GM21529 (cell line): ENCODE results near the gene PITX3.
"Not testable (repeated sequence)": the region's sequence is repeated elsewhere in the genome, so short reads cannot be mapped to it uniquely, and the experiment has no call there.

Experiments
- ATAC-seq: cut with Tn5 transposase; IDR thresholded peaks from one replicate; pipeline ENCODE4 v1.9.1; 2021; ENCODE audit not compliant: unreplicated experiment

PITX3 gene

DNA sequence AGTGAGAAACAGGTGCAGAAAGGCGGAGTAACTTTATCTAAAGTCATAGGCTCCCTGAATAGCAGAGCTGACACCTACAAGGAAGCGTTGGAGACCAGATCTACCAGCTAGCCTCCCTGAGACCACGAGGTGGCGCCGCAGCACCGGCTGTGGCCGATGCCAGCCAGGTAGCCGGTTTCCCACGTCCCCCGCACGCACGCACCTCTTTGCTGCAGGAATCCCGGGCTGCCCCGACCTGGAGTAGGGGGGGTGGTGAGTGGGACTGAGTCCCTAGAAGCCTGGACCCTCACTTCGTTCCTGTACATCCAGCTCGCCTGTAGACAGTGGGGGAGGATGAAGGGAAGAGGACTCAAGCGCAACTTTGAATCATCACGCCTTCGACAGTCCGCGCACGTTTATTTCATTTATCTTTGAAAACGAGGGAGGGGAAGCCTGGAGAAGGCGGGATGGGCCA lies 11.5 kb downstream of the PITX3 start:
- no peak for ATAC-seq

DNA sequence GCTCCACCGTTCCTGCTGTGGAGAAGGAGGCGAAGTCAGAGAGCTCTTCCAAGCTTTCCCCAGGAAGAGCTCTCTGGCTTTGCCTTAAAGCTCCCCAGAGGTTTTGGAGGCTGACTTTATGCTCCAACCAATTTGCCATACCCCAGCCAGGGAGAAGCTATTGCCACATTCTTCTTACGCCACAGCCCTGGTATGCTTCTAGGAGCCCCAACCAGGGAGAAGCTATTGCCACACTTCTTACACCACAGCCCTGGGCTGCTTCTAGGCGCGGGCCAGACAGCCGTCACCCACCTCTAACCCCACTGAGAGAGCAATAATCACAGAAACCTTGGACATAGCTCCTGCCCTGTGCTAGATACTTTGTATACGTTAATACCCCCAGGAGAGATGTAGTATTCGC lies 14.3 kb downstream of the PITX3 start:
- ATAC-seq: no peak

DNA sequence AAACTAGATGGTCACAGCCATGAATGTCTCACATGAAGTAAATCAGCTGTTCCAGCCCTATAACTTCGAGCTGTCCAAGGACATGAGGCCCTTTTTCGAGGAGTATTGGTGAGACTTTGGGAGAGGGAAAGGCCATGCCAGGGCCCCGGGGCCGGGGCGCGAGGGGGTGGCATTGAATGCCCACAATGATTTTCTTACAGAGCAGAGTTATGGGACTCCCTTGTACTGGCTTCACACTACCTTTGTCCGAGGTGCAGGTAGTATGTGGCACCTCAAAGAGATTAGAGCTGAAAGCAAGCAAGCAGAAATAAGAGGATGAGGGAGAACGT lies 14.8 kb downstream of the PITX3 start:
- ATAC-seq: no peak

DNA sequence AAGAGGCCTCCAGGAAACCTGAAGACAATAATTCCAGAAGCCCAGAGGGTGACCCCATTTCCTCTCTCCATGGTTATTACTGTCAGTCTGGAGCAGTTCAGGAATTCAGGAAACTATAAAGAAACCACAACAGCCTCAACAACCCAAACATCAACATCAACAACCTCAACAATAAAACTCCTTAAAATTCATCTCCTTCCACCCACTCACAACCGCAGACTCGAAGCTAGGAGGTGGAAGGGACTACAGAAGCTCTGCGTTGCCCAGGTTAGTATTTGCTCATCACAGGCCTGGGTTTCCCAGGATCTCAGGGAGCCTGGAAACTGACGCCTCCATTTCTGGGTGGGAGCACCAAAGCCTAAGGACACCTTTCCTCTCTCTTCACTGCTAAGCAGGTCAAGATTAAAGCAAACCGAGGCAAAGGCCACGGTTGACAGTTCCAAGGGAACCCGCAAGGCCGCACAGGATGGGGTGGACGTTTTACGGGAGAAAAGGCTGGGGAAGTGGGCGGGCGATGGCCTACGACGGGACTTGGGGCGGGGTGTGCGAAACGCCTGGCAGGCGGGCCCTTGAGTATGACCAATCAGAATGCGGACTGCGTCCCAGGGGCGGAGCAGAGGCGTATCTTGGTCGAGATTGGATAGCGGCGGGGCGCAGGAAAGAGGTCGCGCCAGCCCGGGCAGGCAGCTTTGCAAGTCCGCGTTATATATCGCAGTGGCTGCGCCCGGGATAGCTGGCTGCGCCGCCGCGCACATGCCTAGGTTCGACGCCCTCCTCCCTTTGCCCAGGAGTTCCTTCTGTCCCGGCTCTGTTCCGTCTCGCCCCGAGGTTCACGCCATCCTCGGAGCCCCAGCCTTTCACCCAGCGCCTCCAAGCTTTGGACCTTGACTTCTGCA lies 15.4 kb downstream of the PITX3 start, which contains the start of gene ELOVL3:
Gene ELOVL3 (plus strand): TSS at position 654 of the 896 bp plus-strand sequence. CDS start 250 bp downstream, outside the sequence.
- ATAC-seq: peak; percentile 94

DNA sequence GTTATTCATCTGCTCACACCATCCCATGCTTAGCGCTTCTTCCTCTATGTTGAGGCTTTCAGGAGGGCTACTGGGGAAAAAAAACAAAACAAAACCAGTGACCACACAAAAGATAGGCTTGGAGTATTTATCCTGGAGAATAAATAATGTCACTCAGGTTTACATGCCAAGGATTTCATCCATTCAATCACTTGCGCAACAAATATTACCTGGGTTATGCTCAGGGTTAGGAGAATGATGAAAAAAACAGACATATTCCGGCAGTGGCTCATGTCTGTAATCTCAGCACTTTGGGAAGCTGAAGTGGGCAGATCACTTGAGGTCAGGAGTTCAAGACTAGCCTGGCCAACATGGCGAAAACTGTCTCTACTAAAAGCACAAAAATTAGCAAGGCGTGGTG lies 18.5 kb downstream of the PITX3 start:
- no peak for ATAC-seq

DNA sequence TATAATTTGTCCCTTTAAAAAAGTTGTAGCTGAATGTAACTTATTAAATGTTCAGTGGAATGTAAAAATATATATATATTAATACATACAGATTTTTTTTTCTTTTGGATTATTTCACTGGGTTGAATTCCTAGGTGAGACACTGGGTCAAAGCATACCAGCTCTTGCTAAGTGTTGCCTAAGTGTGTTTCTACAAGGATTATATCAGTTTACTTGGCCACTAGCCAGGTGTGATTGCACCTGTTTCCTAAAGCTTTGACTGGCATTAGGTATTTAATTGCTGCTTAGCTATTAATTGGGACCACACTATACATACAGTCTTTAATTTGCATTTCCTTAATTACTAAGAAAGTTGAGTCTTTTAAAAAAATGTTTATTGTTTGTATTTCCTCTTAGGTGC lies 20.7 kb downstream of the PITX3 start:
- no peak for ATAC-seq

DNA sequence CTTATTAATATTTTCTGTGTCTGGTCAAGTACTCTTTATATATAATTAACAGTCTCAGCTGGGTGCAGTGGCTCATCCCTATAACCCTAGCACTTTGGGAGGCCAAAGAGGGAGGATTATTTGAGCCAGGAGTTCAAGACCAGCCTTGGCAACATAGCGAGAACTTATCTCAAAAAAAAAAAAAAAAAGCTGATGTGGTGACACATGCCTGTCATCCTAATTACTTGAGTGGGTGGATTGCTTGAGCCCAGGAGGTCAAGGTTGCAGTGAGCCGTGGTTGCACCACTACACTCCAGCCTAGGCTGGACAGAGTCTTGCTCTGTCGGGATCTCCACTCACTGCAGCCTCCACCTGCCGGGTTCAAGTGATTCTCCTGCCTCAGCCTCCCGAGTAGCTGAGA lies 21.9 kb downstream of the PITX3 start:
- no peak for ATAC-seq

DNA sequence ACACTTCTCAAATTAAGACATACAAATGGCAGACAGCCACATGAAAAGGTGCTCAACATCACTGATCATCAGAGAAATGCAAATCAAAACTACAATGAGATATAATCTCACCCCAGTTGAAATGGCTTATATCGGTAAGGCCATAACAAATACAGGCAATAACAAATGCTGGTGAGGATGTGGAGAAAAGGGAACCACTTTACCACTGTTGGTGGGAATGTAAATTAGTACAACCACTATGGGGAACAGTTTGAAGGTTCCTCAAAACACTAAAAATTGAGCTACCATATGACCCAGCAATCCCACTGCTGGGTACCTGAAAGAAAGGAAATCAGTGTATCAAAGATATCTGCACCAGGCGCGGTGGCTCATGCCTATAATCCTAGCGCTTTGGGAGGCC lies 27.7 kb downstream of the PITX3 start:
- not testable (repeated sequence) for ATAC-seq

DNA sequence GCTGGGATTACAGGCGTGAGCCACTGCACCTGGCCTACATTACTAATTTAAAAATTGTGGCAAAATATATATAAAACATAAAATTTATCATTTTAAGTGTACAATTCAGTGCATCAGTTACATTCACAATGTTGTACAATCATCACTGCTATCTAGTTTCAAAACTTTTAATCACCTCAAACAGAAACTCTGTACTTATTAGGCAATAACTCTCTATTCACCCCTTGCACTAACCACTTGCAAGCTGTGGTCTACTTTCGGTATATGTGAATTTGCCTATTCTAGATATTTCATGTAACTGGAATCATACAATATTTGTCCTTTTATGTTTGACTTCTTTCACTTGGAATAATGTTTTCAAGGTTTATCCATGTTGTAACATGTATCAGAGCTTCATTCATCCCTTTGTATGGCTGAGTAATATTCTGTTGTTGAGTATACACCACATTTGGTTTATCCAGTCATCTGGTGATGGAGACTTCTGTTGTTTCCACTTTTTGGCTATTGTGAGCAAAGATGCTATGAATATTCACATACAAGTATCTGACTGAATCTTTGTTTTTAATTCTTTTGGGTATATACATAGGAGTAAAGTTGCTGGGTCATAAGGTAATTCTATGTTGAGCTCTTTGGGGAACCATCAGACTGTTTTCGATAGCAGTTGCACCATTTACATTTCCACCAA lies 29.6 kb downstream of the PITX3 start:
- no peak for ATAC-seq

DNA sequence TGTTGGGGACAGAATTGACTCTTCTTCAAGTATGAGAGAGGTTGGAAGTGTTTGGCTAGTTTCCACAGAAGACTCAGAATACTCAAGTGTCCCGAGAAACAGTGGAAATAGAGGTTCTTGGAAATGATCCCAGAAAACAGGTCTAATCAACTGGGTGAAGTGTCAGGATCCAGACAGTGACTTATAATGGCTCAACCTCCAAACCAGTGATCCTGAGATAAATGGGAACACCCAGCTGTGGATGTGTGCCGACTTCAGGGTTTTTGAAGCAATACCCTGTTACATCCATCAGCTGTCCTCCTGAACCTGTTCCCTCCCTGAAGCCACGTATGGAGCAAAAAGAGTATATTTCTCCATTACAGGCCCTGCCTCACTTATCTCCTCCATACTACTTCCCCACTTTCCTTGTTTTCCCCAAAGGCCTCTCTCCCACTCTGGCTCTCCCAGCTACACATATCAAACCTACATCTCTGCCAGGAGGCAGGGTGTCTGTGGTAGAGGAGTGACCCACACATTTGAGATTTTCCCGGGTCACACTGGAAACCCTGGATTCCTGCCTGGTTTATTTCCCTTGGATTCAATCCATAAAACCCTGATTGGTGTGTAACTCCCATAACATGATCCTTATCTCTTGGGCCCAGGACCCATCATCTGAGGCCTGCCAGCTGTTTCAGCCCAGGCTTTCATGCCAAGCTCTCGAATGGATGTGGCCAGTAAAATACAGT lies 32.8 kb downstream of the PITX3 start:
- ATAC-seq: no peak

DNA sequence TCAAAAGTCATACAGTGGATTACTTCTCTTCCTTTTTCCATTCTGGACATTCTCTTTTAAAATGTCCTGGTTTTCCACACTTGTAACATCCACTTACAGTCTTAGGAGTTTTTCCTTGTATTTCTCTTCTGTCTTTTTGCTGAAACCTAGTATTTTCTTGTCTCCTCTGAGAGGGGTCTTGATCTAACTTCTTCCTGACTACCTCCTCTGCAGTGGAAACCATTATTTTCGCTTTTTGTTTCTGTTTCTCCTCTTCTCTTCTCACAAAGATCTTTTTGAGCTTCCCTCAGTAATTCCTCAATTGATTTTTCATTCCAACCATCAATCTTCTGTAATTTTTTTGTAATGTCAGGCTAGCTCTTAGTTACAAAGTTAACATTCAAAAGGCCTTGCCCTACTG lies 38.9 kb downstream of the PITX3 start:
- no peak for ATAC-seq

DNA sequence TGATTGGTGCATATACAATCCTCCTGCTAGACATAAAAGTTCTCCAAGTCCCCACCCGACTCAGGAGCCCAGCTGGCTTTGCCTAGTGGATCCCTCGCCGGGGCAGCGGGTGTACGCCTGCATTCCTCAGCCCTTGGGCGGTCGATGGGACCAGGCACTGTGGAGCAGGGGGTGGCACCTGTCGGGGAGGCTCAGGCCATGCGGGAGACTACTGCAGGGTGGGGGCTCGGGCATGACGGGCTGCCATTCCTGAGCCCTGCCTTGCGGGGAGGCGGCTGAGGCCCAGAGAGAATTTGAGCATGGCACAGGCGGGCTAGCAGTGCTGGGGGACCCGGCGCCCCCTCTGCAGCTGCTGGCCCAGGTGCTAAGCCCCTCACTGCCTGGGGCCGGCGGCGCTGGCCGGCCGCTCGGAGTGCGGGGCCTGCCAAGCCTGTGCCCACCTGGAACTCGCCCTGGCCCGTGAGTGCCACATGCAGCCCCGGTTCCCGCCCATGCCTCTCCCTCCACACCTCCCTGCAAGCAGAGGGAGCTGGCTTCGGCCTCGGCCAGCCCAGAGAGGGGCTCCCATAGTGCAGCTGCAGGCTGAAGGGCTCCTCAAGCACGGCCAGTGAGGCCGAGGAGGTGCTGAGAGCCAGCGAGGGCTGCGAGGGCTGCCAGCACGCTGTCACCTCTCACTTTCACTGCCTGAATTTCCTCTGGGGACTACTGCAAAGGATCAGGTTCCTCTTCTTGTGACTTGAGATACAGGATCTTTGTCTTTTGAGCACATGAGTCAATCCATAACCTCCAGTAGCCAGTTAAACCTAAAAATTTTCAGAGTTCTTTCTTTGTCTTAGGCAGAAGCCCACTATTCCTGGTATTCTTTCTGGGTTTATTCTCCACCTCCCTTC lies 40.3 kb downstream of the PITX3 start:
- ATAC-seq: no peak

DNA sequence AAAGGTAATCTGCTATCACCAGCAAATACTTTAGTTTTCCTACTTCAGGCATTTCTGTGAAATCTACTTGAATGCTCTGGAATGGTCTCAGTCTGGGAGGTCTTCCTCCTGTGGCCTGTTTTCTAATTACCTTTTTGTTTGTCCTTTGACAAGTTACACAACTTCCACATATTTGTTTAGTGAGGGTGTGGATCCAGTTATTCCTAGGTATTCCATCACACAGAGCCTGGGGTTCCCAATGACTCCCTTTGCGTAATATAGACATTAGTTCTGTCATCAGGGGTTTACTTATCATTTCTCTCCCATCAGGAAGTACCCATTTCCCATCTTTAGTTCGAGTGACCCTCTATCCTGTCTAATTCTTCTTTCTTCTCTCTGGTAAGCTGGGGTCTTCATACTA lies 43.3 kb downstream of the PITX3 start:
- ATAC-seq: no peak

DNA sequence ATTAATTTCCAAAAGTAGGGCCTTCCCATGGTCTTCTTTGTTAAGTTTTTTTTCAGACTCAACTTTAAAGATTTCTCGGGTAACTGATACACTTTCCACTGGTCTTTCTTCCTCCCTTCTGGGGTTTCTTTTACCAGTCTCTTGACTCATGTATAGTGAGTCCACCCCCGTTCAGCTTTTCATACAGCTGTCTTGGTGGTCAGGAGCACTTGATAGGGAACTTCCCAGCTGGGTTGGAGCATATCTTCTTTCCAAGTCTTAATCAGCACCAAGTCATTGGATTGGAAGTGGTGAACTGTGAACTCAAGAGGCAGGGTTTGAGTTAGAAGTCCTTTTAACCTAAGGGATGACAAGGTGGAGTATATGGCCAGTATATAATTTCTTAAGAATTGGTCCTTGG lies 44.4 kb downstream of the PITX3 start:
- ATAC-seq: no peak

DNA sequence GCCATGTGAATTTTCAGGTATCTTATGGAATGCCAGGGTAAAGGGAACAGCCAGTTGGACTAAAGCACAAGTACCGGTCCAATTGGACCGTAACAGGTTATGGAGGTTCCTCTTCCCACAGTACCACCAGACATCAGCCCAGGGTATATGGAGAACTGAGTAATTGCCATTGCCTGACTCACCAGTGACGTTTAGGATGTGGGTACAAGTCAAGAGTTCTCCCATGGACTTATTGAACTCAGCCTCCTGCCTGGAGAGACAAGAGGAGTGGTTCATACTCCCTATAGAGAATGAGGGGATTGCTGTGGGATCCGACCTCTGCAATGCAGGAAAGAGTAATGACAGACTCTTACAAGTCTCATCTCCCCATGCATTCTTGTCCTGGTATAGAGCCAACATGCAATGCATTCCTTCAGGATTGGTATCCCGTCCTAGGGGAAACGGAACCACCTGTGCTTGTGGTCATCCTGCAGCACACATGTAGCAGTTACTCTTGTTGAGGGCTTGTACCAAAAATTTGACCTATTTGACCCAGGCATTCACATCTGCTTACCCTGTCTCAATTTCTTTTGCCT lies 45.9 kb downstream of the PITX3 start:
- ATAC-seq: no peak

DNA sequence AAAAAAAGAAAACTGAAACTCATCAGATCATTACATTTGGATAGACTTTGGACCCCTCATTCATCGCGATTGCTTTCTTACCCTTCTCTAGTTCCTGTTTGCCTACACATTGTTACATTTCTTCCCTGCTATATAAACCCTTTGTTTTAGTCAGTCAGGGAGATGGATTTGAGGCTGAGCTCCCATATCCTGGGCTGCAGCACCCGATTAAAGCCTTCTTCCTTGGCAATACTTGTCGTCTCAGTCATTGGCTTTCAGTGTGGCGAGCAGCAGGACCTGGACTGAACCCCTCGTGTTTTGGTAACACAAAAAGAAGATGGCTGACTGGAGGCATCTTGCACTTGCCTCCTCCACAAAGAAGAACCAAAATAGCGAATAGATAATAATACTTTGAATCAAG lies 49.4 kb downstream of the PITX3 start:
- ATAC-seq: no peak

DNA sequence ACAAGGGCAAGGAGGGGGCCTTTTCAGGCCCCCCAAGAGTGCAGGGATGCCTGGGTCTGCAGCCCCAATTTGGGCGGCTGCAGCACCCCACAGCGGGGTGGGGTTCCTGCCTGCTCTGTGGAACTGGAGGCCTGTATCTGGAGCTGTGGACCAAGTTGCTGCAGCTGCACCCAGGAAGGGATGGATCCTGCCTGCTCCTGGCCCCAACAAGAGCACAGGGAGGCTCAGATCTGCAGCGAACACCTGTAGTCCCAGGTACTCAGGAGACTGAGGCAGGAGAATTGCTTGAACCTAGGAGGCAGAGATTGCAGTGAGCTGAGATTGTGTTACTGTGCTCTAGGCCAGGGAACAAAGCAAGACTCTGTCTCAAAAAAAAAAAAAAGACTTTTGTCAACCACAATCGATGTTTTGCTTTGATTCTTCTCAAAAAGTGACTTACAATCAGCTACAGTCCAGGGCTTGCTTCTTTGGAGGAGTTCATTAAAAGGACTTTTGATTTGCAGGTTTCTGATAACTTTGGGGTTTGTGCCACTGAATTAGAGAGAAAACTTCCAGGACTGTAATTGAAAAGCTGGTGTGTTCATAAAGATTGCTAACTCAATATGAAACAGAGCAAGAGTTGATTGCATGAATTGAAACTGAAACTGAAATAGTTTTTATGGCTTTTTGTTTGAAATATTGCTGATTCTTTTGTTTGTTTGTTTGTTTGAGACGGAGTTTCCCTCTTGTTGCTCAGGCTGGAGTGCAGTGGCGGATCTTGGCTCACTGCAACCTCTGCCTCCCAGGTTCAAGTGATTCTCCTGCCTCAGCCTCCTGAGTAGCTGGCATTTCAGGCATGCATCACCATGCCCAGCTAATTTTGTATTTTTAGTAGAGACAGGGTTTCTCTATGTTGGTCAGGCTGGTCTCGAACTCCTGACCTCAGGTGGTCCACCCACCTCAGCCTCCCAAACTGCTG lies 52.1 kb downstream of the PITX3 start:
- ATAC-seq: not testable (repeated sequence)

DNA sequence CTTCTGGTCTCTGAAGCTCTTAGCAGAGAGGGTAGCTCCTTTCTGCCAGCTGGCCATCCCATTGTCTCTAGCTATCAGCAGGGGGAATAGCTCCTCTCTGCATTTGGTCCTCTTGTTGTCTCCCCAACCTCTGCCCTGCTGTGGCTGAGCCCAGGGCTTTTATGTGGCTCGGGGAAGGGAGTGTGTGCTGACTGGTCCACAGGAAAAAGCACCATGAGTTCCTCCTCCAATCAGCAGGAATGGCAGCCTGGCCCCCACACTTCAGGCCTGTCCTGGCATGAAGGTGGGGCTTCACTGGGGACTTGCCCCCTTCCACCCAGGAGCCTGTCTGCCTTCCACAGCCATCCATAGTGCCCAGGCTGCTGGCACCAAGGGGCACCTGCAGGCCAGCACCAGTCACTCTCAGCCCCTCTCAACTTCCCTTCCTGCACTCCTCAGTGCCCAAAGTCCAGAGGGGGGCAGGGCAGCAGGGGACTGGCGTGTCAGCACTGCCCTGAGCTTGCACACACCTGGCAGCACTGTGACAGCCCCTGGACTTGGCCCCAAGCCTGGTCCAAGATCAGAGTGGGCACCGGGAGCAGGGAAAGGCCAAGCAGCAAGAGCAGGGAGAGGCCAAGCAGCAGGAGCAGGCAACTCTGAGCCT lies 52.9 kb downstream of the PITX3 start:
- ATAC-seq: no peak
